HG03432 (cell line): ENCODE results near the gene PLOD2.
"Not testable (repeated sequence)": the region's sequence is repeated elsewhere in the genome, so short reads cannot be mapped to it uniquely, and the experiment has no call there.

ENCODE experiments used
- ATAC-seq: cut with Tn5 transposase; IDR thresholded peaks from one replicate; pipeline ENCODE4 v1.9.1; 2021; ENCODE audit warnings: mild to moderate bottlenecking, moderate library complexity; ENCODE audit not compliant: unreplicated experiment

The PLOD2 gene

DNA sequence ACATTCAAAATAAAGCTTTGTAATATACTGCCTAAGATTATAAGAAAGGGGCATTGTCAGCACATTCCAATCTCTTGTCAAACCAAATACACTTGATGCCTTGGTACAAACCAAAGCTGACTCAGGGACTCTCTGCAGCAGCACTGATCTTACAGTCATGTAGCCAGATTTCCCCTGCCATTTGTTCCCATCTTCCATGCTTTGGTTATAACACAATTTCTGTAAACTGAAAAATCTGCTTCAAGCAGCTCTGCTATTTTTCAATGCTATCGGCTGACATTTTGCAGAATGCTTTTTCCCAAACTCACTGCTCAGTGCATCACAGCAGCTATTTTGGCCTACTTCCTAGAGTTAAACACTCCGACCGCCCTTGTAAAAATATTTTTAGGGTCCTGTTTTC, 18.2 kb downstream of the PLOD2 start:
- ATAC-seq = no peak

DNA sequence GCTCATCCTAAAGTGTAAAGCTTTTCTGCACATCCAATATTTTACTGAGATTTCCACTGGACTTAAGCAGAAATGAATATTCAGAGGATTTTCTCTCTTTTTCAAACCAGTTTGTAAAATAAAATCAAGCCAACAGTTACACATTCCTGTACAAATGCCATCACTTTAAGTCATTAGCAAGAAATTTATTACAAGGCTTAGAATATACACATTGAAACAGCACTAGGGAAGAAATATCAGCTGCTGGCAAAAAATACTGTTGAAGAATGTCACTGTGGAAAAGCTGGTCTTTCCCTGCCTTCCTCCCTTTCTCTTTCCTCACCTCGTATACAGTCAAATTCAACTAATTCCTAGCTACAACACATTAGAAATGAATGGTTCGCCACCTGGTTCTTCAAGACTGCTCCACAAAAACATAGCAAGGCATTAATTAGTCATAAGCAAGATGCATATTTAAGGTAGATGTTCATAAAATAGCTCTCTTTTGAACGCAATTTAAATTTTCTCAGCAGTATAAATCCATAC, 21.3 kb downstream of the PLOD2 start:
- ATAC-seq = no peak

DNA sequence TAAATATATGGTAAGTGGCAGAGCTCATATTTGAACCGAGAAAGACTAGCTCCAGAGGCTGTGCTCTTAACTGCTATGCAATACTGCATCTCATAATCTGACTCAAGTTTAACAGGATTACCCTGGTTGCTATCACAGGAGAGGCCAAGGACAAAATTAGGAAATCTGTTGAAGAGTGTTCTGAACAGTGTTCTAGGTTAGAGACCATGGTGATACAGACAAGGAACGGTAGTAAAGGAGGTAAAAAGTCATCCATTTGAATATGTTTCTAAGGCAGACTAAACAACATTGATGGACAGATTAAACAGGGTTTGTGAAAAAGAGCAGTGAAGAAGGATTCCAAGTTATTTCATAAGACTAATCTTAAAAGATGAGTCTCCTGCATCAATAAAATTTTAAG, 22.1 kb downstream of the PLOD2 start:
- ATAC-seq = no peak

DNA sequence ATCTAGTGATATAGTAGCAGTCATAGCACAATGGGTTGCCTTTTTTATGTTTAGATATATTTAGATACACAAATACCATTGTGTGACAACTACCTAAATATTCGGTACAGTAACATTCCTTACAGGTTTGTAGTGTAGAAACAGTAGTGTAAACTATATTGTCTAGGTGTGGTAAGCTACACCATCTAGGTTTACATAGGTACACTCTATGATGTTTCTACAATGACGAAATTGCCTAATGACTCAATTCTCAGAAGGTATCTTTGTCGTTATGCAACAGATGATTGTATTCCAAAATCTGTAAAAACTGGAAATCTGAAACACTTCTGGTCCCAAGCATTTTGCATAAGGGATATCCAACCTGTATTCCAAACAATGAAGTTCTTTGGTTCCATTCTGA, 24.3 kb downstream of the PLOD2 start:
- no peak for ATAC-seq

DNA sequence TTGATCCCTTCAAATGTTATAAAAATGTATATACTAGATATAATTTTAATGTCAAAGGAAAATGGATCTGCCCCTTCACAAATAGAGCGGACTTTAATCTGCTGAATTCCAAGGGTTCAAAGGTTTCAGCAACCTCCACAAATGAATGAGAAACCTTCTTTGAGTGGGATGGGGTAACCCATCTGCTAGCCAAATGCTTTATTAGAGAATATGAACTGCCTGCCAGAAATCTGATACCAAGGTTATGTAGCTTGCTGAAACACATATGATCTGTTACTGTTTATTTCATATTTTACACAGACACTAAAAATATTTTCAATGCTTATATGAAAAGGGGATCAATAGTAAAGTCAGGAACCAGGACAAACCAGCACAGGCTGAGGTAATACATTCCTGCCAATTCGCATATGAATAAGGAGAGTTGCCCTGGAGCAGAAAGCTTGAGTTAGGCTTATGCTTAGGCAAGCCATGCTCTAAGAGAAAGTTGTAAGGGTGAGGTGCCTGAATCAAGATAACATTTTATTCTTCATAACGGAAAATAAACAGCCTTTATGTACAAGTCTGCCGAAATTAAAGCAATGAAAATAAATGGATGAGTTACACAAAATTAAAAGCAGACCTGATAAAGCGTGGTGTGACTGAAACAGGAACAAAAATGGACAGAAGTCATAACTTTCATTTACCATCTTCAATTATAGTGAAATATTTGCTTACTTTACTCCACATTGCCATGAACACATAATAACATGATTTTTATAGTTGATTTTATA, 26.5 kb downstream of the PLOD2 start:
- ATAC-seq = no peak

DNA sequence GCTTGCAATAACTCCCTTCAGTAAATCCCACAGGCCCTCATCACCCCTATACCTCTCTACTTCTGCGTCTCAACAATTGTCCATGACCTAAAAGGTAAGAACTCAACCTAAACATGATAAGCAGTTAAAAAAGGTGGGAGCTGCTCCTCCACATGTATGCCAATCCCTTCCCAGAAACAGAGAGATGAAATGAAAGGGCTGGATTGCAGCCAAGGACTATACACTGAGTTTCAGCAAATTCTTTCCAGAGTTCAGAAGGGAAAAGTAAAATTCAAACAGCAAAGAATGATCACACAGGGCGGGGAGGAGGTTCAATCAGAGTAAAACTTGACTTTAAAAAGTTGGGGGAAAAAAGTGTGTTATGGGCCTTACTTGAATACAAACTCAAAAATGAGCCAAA, 27.5 kb downstream of the PLOD2 start:
- no peak for ATAC-seq

DNA sequence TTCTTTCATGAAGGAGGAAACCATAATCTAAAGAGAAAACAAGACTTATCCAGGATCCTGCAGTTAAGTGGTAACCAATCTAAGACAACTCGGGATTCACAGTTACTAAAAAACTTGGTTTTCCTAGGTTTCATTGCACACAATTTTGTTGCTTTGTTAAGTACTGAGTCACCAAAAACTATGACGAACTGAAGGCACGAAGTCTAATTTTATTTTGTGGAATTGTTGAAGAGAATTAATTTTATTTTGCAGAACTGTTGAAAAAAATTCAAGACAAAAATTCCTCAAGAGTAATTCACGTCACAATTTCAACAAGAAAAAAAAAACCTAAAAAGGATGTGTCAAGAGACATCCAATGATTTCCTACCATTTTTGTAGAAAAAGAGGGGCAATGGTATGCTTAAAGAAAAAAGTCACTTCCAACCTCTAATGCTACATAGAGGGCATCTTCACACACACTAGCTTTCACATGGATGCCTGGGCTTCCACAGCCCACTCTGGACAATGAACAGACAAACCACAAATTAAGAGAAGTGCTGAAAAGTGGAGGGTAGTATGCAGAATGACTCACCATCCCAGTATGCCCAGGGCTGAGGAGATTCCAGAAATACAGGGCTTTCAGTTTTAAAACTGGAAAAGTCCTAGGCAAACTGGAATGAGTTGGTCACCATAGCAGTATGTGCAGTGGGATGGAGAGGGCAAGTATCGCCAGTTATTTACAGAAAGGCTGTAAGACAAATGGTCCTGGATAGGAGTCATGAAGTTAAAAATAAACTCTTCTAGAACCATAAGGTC, 29.2 kb downstream of the PLOD2 start:
- no peak for ATAC-seq

DNA sequence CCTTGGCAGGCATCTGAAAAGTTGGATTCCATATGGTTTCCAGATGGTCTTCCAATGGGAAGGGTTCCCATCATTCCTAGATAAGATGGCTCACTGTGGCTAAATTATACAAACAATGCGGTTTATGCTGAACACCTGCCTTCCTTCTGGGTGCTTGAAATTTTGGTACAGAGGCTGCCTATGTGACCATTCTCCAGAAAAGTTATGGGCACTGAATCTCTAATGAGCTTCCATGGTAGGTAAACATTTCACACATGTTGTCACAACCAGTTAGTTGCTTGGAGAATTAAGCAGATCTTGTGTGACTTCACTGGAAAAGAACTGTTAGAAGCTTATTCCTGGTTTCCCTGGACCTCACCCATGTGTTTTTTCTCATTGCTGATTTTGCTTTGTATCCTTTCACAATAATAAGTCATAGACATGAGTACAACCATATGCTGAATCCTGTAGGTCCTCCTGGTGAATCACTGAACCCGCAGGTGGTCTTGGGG, 30.1 kb downstream of the PLOD2 start:
- no peak for ATAC-seq

DNA sequence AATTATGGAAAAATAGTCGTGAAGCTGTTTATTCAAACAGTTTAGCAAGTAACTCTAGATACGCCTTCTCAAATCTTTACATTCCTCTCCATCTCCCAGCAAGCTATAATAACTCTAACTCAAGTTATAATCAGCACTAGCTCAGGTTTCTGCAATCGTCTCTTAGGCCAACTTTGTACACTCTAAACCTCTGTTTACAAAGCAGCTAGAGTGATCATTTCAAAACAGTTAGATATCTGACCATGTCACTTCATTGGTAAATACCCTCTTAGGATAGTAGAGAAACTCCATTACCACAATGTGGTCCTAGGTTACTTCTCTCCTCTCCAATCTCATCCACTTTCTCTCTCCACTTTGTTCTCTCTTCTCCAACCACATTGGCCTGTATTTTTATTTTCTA, 31.2 kb downstream of the PLOD2 start:
- ATAC-seq = no peak

DNA sequence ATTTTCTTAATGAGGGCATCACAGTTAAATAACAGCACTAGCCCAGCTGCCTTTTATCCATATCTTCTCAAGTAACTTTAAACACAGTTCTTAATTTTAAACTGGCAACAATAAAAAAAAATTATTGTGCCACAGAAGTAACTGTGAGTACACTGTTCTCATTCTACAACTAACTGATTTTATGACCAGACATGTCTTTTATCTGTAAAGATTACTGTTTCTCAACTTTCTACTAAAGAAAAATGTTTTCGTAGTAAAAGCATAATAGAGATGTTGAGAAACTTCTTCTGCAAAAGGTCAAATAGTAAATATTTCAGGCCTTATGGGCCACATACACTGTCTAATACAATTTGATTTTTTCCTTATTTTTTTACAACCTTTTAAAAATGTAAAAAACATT, 32.0 kb downstream of the PLOD2 start:
- no peak for ATAC-seq

DNA sequence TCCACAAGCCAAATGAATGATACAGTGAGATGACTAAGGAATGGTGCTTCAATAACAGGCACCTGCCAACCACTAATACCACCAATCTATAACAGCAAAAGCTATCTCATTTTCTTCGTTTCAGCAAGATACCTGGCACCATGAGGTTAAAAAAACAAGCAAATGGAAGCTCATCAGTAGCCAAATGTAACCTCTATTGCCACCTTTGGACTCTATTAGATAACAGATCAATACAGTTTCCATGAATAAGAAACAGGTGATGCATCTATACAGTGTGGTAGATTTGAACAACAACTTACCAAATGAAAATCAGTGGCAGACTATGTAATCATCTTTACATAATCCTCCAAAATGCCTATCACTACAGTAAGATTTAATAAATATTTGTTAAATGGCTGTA, 32.8 kb downstream of the PLOD2 start:
- ATAC-seq = no peak

DNA sequence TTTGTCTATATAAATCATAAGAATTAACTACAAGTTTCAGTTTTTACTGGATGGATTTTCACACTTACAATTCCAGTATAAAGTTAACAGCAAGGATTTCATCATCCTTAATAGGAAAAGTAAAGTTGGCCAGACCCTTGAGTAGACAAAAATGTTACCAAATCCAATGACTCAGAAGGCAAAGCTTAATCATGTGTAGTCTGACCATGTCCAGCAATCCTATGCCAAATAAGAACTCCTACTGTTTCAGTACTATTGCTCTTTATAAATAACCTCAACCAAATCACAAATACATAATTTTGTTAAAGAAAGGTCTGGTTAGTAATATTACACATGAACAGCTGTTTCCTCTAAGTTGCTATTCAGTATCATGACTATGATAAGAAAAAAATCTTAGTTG, 35.0 kb downstream of the PLOD2 start:
- no peak for ATAC-seq

DNA sequence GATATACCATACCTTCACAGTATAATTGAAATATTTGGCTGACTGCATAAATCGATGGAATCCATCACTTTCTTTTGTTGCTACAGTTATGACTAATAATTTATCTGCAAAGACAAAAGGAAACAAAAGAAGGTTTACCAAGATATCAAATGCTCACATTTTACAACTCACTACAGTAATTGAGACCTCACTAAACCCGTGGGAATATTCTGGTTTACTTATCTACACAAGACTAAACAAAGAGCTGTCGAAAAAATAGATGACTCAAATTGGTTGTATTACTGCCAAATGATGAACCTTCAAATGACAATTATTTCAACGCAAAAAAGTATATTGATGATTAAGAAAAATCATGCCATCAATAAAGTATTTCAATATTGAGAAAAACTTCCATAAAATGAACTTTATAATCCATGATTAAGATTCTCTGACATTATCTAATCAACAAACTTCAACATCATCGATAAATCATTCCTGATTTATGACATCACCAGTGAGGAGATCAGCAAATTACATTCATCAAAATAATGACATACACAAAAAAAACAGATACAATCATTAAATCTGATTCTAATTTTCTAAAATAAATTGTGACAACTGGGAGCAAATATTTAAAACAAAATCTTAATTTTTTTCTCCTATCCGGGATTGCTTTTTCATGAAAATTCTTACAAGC, 36.7 kb downstream of the PLOD2 start:
- no peak for ATAC-seq

DNA sequence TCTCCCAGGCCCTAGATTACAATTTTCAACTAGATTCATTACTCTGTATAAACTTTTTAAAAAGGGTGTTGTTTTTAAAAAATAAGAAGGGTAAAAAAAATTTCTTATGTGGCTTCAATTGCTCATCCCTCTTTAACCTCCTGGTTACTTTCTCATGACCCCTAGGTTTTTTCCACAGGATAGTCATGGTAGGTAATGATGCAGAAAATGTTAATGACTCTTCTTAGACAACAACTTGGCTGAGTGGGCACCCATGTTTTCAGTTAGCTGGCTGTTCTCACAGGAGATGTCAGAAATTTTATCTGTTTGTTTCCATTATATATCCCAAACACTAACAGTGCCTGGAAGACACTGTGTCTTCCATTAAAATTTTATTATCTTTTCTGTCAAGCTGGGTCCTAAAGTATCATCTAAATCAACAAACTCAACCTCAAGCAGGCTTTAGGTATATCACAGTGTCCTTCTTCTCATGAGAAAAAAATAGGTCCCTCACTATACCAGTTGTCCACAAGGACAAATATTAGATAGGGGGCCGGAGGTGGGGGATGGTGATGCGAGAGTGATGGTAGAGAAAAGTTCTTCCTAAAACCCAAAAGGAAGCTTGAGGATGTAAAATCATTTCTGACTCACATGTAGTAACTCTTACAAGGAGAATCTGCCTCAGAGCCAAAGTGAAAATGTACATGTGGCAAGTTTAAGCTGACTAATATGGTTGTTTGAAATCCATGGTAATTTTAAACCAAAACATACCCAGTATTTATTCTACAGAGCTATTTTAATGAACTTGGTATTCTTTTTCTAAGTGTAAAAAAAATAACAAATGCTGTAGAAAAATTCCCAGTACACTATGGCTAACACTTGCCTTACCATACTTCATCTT, 43.3 kb downstream of the PLOD2 start:
- no peak for ATAC-seq

DNA sequence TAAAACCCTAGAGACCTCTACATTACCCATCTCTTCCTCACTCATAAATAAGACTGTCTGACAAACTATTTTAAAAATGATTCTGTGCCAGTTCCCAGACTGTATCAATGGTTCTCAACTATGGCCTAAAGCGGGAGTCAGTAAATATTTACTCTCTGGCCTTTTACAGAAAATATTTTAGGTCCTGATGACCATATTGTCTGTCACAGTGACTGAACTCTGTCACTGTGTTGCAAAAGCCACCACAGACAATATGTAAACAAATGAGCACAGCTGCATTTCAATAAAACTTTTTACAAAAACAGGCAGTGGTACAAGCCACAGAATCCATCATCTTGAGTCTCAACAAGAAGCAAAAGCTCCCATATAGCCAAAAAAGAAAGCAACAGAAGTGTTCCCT, 45.4 kb downstream of the PLOD2 start:
- ATAC-seq = no peak

DNA sequence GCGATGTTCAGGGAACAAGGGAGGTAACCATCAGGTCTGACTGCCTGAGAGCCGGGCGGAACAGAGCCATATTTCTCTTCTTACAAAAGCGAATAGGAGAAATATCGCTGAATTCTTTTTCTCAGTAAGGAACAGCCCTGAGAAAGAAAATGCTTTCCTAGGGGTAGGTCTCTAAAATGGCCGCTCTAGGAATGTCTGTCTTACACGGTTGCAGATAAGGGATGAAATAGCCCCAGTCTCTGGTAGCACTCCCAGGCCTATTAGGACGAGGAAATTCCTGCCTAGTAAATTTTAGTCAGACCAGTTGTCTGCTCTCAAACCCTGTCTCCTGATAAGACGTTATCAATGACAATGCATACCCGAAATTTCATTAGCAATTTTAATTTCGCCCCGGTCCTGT, 47.2 kb downstream of the PLOD2 start:
- not testable (repeated sequence) for ATAC-seq

DNA sequence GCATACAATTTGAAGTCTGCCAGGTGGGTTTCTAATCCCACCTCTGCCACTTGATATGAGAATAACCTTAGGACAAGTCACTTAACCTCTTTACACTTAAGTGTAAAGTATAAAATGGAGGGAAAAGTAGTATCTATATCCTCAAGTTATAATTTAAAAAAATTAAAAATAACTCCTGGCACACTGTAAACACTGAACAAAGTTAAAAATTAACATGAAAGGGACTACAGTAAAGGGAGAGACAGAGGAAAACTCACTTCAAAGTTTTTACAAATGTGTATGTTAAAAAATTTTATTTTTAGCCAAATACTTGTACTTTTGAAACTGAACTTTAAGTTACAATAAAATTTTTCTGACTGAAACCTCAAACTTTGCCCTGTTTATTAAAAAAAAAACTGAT, 49.6 kb downstream of the PLOD2 start:
- no peak for ATAC-seq

DNA sequence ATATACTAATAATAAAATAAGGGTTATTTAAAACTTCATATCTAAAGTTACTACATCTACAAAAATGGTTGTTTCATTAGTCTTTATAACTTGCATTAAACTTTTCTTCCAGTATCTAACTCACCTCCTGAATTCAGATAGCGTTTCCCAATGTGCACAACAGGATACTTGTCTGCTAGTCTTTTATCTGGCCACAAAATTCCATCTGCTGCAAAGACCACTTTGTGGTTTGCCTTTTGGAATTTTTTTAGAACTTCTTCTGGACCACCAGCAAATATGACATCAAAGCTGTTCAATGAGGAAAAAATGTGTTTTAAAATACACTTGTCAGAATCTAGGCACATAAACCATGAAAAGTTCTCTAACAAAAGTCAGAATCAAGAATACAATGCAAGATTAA, 50.8 kb downstream of the PLOD2 start:
- no peak for ATAC-seq

DNA sequence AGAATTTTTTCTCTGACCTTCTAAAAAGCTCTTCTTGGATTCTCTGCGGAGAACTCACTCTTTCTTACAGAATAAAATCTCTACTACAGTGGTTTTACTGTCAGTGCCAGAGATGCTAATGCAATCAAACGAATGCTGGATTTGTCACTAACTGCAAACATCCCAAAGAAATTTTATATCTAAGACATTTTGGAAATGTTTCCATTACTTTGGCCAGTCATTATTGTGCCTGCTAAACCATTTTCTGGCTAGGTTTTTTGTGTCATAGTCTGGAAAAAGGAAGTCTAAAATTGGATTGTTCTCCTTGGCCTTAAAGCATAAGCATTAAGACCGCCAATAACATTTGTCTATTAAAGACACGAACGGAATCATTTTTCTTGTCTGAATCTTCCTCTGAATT, 54.0 kb downstream of the PLOD2 start:
- ATAC-seq = no peak

DNA sequence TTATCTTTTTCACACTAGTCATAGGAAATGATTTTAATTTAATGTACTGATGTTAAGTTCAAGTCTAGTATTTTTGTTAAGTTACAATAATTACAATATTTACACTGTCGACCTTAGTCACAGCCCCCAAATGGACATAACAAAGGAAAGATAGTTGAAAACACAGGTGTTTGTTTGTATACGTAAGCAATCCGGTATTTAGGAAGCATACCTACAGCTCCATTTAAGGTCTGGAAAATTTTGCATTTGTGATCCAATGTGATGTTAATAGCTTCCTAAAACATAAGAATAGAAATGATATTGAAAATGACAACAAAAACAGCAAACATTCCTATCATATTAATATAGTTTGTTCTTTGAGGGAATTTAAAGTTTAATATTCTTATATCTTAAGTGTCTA, 56.9 kb downstream of the PLOD2 start:
- no peak for ATAC-seq

DNA sequence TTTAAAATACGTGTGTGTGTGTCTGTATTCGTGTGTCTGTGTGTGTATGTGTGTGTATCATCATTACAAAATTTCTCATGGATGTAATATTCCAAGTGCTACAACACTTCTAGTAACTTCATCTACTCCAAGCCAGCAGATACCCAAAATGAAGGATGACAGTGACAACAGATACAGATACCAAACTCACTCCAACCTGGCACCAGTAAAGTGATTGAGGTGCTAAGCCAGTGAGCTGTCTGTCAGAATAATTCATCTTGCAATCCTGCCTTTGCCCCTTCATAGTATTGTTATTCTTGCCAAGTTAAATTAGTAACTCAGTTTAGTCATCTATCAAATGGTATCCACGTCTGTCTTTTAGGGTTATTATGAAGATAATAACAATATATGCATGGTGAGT, 58.1 kb downstream of the PLOD2 start:
- ATAC-seq = no peak
